Measurements from ENCODE around the gene GALR2. TPM values are rescaled to one million over a fixed set of nuclear protein-coding genes. Genes with fewer than 3 reads are reported as not detected.

The GALR2 gene
- polyA plus RNA-seq, 2 of the 4 experiments (the other 2 are of a cell fraction): 0.32 to 0.44 TPM

GRCh38 chr17:76104896-76105231, 30.3 kb downstream of the GALR2 start (continued):
- no peak for TF ChIP-seq RCOR1 (IDR thresholded peaks at IDR 0.05; ENCODE audit: low read depth, low read length)
- TF ChIP-seq FOSB (CRISPR knock-in tag; IDR thresholded peaks at IDR 0.05): no peak
- no peak for TF ChIP-seq HOXA7 (CRISPR knock-in tag; IDR thresholded peaks at IDR 0.05)

- DNase-seq (ENCODE audit: low read depth in 1 of 2, low spot score in 1 of 2): no peak
- peaks cover 11% of the 10 kb centered on the region for H3K4me1 ChIP-seq
- H3K27ac ChIP-seq: no peak overlapping the region
- H3K9me3 ChIP-seq: no peaks in the 10 kb centered on the region
- H3K4me2 ChIP-seq: no peak overlapping the region
- ATAC-seq: no peak
- POLR2A ChIA-PET: no interaction called here
- H3K4me3 ChIP-seq: no peak overlapping the region
- whole genome bisulfite sequencing (ENCODE audit: missing lambda C conversion rate): 82% methylated on average over 3 of the region's 3 CpGs
- TF ChIP-seq ATOH8 (CRISPR knock-in tag; IDR thresholded peaks at IDR 0.05; ENCODE audit: low read depth) (no peak), CHD4 (IDR thresholded peaks at IDR 0.05; ENCODE audit: borderline replicate concordance) (no peak)
- CTCF ChIA-PET: interaction anchor here (0.7 to 38.7 kb wide), 6 partner anchors 10 to 276 kb away, joined by 3 to 755 read pairs (median 11); no protein-coding TSS in a partner anchor
- no peak for FAIRE-seq
Measured at GRCh38 chr17:76106703-76107102, 32.1 kb downstream of the GALR2 start.

- ChIA-PET POLR2A (no interaction called here), CTCF (interaction anchor here (0.9 to 38.7 kb wide), 5 partner anchors 11 to 168 kb away, joined by 3 to 755 read pairs (median 12); no protein-coding TSS in a partner anchor)
- no peak overlapping the region for H3K4me3 ChIP-seq
- no peak overlapping the region for H3K4me2 ChIP-seq
- 76% methylated on average over 6 of the region's 6 CpGs for WGBS (ENCODE audit: missing lambda C conversion rate)
- ATAC-seq: no peak
- H3K27ac ChIP-seq: no peak overlapping the region
- no peak for FAIRE-seq
- H3K4me1 ChIP-seq: peaks cover 9% of the 10 kb centered on the region
- no peak for TF ChIP-seq HMGXB4 (CRISPR knock-in tag; IDR thresholded peaks at IDR 0.05; ENCODE audit: borderline replicate concordance)
- TF ChIP-seq CTCF (IDR thresholded peaks at IDR 0.05): peak; percentile 29; the same call in 2 of the 3 replicates
- H3K9me3 ChIP-seq: no peaks in the 10 kb centered on the region
- DNase-seq (ENCODE audit: low read depth in 1 of 2, low spot score in 1 of 2): peak in 1 of 2 experiments; percentile 42
Measured at GRCh38 chr17:76107509-76107908, 32.9 kb downstream of the GALR2 start.

GRCh38 chr17:76111956-76112355, 37.4 kb downstream of the GALR2 start:
- Histone ChIP-seq H3K27ac (no peak overlapping the region), H3K9me3 (no peaks in the 10 kb centered on the region), H3K4me3 (no peak overlapping the region), H3K4me1 (no peaks in the 10 kb centered on the region), H3K4me2 (no peak overlapping the region)
- no peak for ATAC-seq
- no peak for DNase-seq (ENCODE audit: low read depth in 1 of 2, low spot score in 1 of 2)
- ChIA-PET POLR2A (no interaction called here), CTCF (interaction anchor here (0.6 to 38.7 kb wide), 7 partner anchors 7 to 187 kb away, joined by 3 to 755 read pairs (median 4); partner anchors contain the start of gene EXOC7)
- TF ChIP-seq NR3C1 (IDR thresholded peaks at IDR 0.05) (no peak), RFX5 (IDR thresholded peaks at IDR 0.05) (no peak), CHD4 (IDR thresholded peaks at IDR 0.05; ENCODE audit: borderline replicate concordance) (no peak), KDM1A (IDR thresholded peaks at IDR 0.05; ENCODE audit: low read depth) (no peak), HOXA7 (CRISPR knock-in tag; IDR thresholded peaks at IDR 0.05) (no peak), HES2 (IDR thresholded peaks at IDR 0.05) (no peak)
- WGBS (ENCODE audit: missing lambda C conversion rate): 77% methylated on average over 2 of the region's 2 CpGs
- no peak for FAIRE-seq

Data from A549 (cell line).